C4-2B (cell line): Measurements from ENCODE around the gene DNAJC30.

ENCODE experiments used
- CTCF ChIP-seq: fragments of 450-650 bp; conservative IDR thresholded peaks from 2 replicates; pipeline ENCODE4 v1.5.1; 2017; ENCODE audit warnings: mild to moderate bottlenecking
- ZFX ChIP-seq: fragments of 450-650 bp; IDR thresholded peaks from 2 replicates; pipeline ENCODE4 v1.6.1; 2017

- TF ChIP-seq CTCF (no peak), ZFX (no peak)
Observed at GRCh38 chr7:73728551-73728950, 45.3 kb upstream of the DNAJC30 start.
